Activated CD8-positive, alpha-beta memory T cell treated with anti-CD3 and anti-CD28 coated beads, Interleukin-2, amount 50 U/mL, for 4 hours (primary cell): Measurements from ENCODE around the gene ACAA2.

Experiments used
- DNase-seq: peaks from one replicate; pipeline ENCODE4 v3.0.0-alpha.2; 2020

ACAA2 gene

GRCh38 chr18:49813319-49814146 lies at the start of gene ACAA2:
Gene ACAA2, minus strand, starts transcription at chr18:49813533. Its CDS starts 49 bp downstream, at chr18:49813484.
- DNase-seq = peak; percentile 79

DNA sequence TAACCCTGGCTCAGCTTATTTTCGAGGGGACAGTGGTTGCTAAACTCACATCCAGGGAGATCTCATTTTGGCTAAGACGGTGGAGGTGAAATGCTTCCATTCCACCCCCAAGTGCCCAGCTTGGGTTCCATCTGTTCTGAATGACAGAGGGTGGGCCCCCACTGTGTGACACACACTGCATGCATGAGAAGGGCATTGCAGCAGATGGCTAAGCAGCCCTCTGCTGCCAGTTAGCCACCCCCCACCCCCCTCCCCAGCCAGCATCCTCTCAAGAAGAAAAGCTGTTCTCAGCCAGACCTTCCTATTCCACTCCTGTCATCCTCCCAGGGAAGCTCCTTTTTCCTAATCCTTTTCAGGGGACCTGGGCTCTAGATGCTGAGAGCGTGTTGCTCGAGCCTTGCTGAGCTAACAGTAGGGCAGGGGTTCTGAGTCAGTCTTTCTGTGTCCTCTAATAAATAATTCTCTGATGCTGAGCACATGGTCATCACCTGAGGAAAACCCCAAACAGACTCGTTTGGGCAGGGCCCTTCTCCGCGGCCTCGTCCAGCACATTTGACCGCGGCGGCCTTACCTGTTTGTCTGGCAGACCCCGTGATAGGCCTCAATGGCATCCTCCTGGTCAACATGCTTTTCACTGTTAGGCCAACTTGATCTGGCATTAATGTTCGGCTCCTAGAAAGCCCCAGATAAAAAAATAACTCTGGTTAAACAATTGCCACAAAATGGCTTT lies 49.5 kb upstream of the ACAA2 start:
- no peak for DNase-seq

GRCh38 chr18:49861659-49862058 lies 48.3 kb upstream of the ACAA2 start:
- no peak for DNase-seq

DNA sequence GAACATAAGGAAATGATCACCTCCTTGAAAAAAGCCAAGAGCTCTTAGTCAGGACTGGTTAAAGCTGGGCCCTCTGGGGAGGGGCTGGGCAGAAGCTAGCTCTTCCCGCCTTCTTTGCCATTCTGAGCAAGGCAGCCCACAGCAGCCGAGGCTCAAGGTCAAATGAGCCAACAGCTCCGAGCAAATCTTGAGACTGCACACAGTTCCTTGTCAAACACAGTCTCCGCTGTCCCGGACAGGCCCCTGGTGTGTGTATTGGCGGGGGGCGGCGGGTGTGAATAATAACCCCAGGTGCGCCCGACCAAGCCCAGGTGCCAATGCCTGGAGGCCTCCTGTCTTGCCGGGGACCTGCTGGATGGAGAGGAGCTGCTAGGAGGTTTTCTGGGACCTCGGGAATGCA lies 46.4 kb upstream of the ACAA2 start:
- no peak for DNase-seq

DNA sequence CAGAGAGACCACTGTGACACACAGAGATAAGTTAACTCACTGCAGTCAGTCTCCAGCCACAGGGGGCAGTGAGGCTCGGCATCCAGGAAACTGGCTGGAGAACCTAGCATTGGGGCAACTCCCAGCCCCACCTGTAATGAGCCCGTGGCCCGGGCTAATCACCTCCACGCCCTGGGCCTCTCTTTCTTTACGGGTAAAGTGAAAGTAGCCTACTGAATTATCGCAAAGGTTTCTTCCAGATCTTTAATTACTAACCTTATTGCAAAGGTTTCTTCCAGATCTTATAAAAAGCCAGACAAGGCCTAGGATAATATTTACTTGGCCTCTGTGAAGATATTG lies 45.7 kb upstream of the ACAA2 start:
- DNase-seq = no peak

- DNase-seq = peak; percentile 60
Observed at GRCh38 chr18:49858309-49859020, 45.1 kb upstream of the ACAA2 start.

- DNase-seq = no peak
Observed at GRCh38 chr18:49857708-49858107, 44.4 kb upstream of the ACAA2 start.

GRCh38 chr18:49856496-49856895 lies 43.2 kb upstream of the ACAA2 start:
- DNase-seq = no peak

- DNase-seq = no peak
Observed at GRCh38 chr18:49855711-49856415, 42.5 kb upstream of the ACAA2 start.

GRCh38 chr18:49854681-49855080 lies 41.3 kb upstream of the ACAA2 start:
- no peak for DNase-seq

GRCh38 chr18:49853436-49853835 lies 40.1 kb upstream of the ACAA2 start:
- DNase-seq = no peak

GRCh38 chr18:49853011-49853410 lies 39.7 kb upstream of the ACAA2 start:
- DNase-seq = no peak

GRCh38 chr18:49851624-49852023 lies 38.3 kb upstream of the ACAA2 start:
- DNase-seq = no peak

DNA sequence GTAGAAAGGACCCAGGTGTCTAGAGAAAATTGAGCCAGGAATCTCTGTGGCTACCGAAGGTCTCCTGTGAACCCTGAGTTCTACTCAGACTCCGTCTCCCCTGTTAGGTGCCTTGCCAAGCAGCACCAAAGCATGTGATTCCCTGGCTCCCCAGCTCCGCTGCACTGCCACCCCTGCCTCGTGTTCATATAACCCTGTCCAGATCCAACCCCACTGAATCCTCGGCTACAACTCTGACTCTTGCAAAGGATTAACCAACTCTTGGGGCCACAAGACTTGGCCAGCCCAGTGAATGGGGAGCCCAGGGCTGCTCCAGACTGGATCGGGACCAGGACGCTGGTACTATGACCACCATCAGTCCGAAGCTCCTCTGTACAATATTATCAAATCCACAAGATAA lies 37.3 kb upstream of the ACAA2 start:
- DNase-seq = no peak

DNA sequence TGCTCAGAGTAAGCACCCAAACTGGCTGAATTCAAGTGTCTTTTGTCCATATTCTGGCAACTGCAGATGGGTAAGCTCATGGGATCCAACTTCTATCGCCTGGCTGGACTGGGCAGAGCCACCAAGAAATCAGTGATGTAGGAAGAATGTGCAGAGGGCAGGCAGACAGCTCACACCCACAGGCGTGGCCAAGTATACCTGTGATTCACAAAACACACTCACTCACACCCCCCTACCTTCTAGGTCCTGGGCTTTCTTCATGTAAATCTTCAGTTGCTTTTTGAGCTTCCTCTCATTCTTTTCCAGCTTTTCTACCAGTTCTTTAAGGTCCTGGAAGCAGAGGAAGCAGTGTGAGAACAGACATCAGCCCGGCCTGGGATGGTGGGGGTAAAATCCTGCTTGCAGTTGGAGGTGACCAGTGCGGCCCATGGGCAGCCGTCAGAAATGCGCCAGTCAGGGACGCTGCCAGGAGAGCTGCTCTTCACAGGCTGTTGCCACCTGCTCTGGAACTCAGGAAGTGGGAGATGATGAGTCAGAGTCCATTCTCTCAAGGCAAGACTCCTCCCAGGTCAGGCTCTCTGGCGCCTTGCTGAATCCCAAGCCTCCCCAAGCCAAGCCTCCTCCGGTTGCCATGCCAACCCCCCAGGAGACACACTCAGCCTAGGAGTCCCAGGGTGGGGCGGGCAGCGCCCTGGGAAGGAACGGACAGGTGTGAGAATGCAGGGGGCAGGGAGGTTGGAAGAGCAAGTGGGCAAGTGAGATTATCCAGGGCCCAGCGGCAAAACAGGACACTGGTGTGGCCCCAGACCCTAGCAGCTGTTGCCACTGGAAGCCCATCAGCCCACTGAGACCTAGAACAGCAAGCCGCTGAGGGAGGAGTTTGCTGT lies 36.2 kb upstream of the ACAA2 start:
- no peak for DNase-seq

- no peak for DNase-seq
Observed at GRCh38 chr18:49848115-49848514, 34.8 kb upstream of the ACAA2 start.

DNA sequence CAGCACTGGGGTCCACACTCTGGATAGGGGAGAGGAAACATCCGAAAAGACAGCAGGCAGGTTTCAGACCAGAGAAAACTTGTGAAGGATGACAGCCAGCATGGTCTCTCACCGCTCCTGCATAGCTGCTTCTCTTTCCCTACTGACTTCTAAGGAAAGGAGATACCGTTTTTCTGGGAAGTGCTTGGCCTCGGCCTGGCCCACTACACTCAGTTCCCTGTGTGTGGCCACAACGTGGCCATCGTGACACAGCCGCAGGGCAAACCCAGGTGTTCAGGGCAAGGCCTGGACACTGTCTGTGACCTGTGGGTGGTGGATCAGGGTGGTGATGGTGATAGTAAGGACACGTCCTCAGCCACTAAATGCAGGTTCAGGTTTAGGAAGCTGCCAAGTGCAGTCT lies 34.2 kb upstream of the ACAA2 start:
- DNase-seq = no peak

DNA sequence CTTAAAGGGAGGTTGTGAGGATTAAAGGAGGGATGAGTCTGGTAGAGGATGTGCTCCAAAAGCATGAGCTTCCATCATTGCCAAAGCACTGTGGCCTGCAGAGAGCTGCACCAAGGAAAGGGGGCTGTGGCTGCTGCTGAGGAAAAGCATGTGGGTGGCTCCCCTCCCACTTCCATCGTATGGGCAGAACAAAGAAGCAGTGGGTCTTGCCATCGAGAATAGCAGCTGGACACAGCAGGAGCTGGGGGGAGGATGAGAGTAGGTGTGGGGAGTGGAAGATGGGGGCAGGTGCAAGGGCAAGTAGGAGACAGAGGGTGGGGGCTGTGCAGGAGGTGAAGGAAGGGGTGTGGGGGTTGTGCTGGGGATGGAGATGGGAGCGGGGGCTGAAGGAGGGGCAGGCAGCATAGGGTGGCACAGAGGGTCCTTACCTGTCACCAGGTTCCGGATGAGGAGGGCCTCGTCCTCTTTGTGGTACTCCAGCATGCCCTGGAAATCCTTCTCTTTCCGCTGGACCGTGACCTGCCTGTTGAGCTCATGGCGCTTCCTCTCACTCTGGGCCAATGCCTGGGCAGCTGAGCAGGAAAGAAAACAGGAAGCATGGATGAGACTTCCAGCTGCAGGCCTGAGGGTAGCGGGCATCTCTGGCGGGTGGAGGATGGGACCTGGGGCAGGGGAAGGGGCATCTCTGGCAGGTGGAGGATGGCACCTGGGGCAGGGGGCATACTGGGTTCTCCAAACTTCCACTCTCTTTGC lies 33.6 kb upstream of the ACAA2 start:
- no peak for DNase-seq

GRCh38 chr18:49846361-49846662 lies 33.0 kb upstream of the ACAA2 start:
- DNase-seq = no peak

DNA sequence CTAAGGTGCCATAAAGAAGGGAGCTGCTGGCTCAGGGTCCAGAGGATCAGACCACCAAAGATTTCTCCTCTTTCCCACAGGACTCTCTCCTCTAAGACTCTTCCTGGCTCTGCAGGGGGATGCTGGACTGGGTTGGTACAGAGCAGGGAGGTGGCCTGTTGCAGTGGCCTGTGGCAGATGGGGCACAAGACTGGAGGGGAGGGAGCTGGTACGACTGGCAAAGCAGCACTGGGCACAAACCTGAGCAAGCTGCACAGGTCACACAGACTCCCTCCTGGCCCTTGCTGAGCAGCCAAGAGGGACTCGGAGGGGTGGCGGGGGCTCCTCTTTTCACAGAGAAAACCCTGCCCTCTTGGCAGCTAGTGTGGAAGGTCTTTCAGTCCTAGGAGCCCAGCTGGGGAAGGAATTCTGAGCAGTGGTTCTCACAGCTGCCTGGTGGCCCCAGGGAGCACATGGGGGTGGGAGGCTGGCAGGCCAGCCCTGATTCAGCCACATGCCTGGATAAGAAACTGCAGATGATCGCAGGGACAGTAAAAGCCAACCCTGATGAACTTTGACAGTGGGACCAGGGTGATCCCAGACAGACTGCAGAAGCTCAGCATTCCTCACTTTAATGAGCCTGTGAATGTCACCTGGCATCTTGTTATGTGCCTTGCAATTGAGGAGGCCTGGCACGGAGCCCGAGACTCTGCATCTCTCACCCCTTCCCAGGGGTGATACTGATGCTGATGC lies 32.5 kb upstream of the ACAA2 start:
- DNase-seq = no peak

GRCh38 chr18:49844903-49845302 lies 31.6 kb upstream of the ACAA2 start:
- DNase-seq = no peak
